HepG2 (cell line): ENCODE data around the gene LAPTM4A. TPM values are rescaled to one million over a fixed set of nuclear protein-coding genes. Genes with fewer than 3 reads are reported as not detected.
A peak's percentile ranks its signal among the peaks of the same experiment; 100 is the strongest.

Experiments
- CENPBD1 ChIP-seq: sonication (generic); formaldehyde crosslinking; IDR thresholded peaks from 2 replicates; pipeline ENCODE4 v1.8.0; 2022; ENCODE audit warnings: missing genetic modification reagents, low read depth, mild to moderate bottlenecking, borderline replicate concordance
- CREM ChIP-seq, 2 experiments: sonication (generic) in 1 of 2; formaldehyde crosslinking in 1 of 2; IDR thresholded peaks; 2 replicates each; pipeline versions ENCODE4 v1.4.0 to v1.6.1; 2016 to 2020; ENCODE audit warnings: antibody characterized with exemption in 1 of 2, mild to moderate bottlenecking in 1 of 2, missing genetic modification reagents in 1 of 2
- FOXO4 ChIP-seq: sonication (generic); formaldehyde crosslinking; conservative IDR thresholded peaks from 2 replicates; pipeline ENCODE4 v1.8.1; 2023; ENCODE audit warnings: missing genetic modification reagents
- GATAD2A ChIP-seq: IDR thresholded peaks from 2 replicates; pipeline ENCODE4 v1.6.1; 2016
- GZF1 ChIP-seq: sonication (generic); formaldehyde crosslinking; IDR thresholded peaks from 2 replicates; pipeline ENCODE4 v1.5.1; 2020; ENCODE audit warnings: mild to moderate bottlenecking, missing genetic modification reagents
- HCFC1 ChIP-seq: fragments of 150-350 bp; IDR thresholded peaks from 2 replicates; pipeline ENCODE4 v1.6.1; 2014; ENCODE audit warnings: low read depth, low read length
- HNF4A ChIP-seq: sonication (generic); formaldehyde crosslinking; IDR thresholded peaks from 2 replicates; pipeline ENCODE4 v1.4.0; 2020; ENCODE audit warnings: missing genetic modification reagents
- HNF4G ChIP-seq, 2 experiments: sonication (generic) in 1 of 2; formaldehyde crosslinking in 1 of 2; IDR thresholded peaks; 2 replicates each; pipeline versions ENCODE4 v1.4.0 to v1.6.1; 2011 to 2020; ENCODE audit warnings: borderline replicate concordance in 2 of 2, low read depth in 2 of 2, mild to moderate bottlenecking in 2 of 2, low read length in 1 of 2, missing genetic modification reagents in 1 of 2, moderate library complexity in 1 of 2
- HOXA3 ChIP-seq: sonication (generic); formaldehyde crosslinking; IDR thresholded peaks from 2 replicates; pipeline ENCODE4 v1.5.0; 2020; ENCODE audit warnings: missing genetic modification reagents
- KLF12 ChIP-seq: sonication (generic); formaldehyde crosslinking; IDR thresholded peaks from 2 replicates; pipeline ENCODE4 v1.4.0; 2020; ENCODE audit warnings: missing genetic modification reagents, borderline replicate concordance
- MBD4 ChIP-seq: IDR thresholded peaks from 2 replicates; pipeline ENCODE4 v1.6.1; 2012; ENCODE audit warnings: low read length, inconsistent platforms, borderline replicate concordance
- MXD1 ChIP-seq: sonication (generic); formaldehyde crosslinking; IDR thresholded peaks from 2 replicates; pipeline ENCODE4 v1.4.0; 2020; ENCODE audit warnings: mild to moderate bottlenecking, missing genetic modification reagents
- REL ChIP-seq: sonication (generic); formaldehyde crosslinking; conservative IDR thresholded peaks from 2 replicates; pipeline ENCODE4 v1.8.0; 2022; ENCODE audit warnings: mild to moderate bottlenecking, missing genetic modification reagents, moderate library complexity
- TEF ChIP-seq: sonication (generic); formaldehyde crosslinking; IDR thresholded peaks from 2 replicates; pipeline ENCODE4 v1.5.0; 2020; ENCODE audit warnings: missing genetic modification reagents
- THAP9 ChIP-seq: sonication (generic); formaldehyde crosslinking; IDR thresholded peaks from 2 replicates; pipeline ENCODE4; 2020; ENCODE audit warnings: missing genetic modification reagents, mild to moderate bottlenecking, borderline replicate concordance
- TRIM22 ChIP-seq: fragments of 450-650 bp; IDR thresholded peaks from 2 replicates; pipeline ENCODE4 v1.6.1; 2017
- ZNF30 ChIP-seq: sonication (generic); formaldehyde crosslinking; IDR thresholded peaks from 2 replicates; pipeline ENCODE4 v1.5.0; 2020; ENCODE audit warnings: mild to moderate bottlenecking, missing genetic modification reagents
- ZNF670 ChIP-seq: sonication (generic); formaldehyde crosslinking; IDR thresholded peaks from 2 replicates; pipeline ENCODE4 v1.8.0; 2022; ENCODE audit warnings: mild to moderate bottlenecking, missing genetic modification reagents, borderline replicate concordance
- ZNF841 ChIP-seq: sonication (generic); formaldehyde crosslinking; IDR thresholded peaks from 2 replicates; pipeline ENCODE4 v1.8.1; 2023; ENCODE audit warnings: missing genetic modification reagents, borderline replicate concordance
- ZSCAN25 ChIP-seq: sonication (generic); formaldehyde crosslinking; IDR thresholded peaks from 2 replicates; pipeline ENCODE4 v1.8.0; 2022; ENCODE audit warnings: mild to moderate bottlenecking, missing genetic modification reagents
- ZSCAN9 ChIP-seq: IDR thresholded peaks from 2 replicates; pipeline ENCODE4 v1.6.1; 2016; ENCODE audit warnings: borderline replicate concordance
- polyA plus RNA-seq, 8 experiments: library from polyadenylated mRNA; depleted of rRNA in 3 of 8; stranded (reverse) in 7 of 8; unstranded in 1 of 8; fragments of >200 nt; fragmentation: Illumina TruSeq in 4 of 8; extraction: Trizol in 4 of 8; gene quantifications; 2 replicates each; pipeline versions ENCODE4 v1.2.1 to v1.2.3, GENCODE V29; 2011 to 2016; ENCODE audit warnings: low read depth in 4 of 8, missing spikeins in 1 of 8, mixed read lengths in 1 of 8; ENCODE audit not compliant: insufficient read depth in 1 of 8
- total RNA-seq, 5 experiments: library from RNA; depleted of rRNA; stranded (reverse); fragments of >200 nt; fragmentation: Illumina TruSeq; extraction: Trizol; gene quantifications; 2 replicates each; pipeline ENCODE4 v1.2.3, GENCODE V29; 2016; ENCODE audit warnings: low read depth in 1 of 5

LAPTM4A gene
- total and polyA plus RNA-seq, 2 of the 13 experiments (the other 11 are each of a cell fraction or from before 2014, with no cell fraction given): 116 to 558 TPM

- TF ChIP-seq THAP9 (CRISPR knock-in tag) (no peak), MXD1 (CRISPR knock-in tag) (no peak), HNF4G (IDR thresholded peaks at IDR 0.05; ENCODE audit: borderline replicate concordance, low read depth, low read length) (no peak), HNF4G (CRISPR knock-in tag; IDR thresholded peaks at IDR 0.05; ENCODE audit: borderline replicate concordance, low read depth) (no peak), REL (CRISPR knock-in tag) (no peak), GATAD2A (CRISPR knock-in tag) (no peak; the same call in none of the 2 replicates), CENPBD1 (CRISPR knock-in tag) (no peak), MBD4 (no peak), GZF1 (CRISPR knock-in tag) (0 out of 2 replicates have a peak, but pooled peaks have one; percentile 30), HNF4A (CRISPR knock-in tag) (0 out of 2 replicates have a peak, but pooled peaks have one; percentile 24), HCFC1 (no peak), TEF (CRISPR knock-in tag) (no peak), ZNF670 (CRISPR knock-in tag) (peak; percentile 31; the same call in 1 of the 2 replicates), ZSCAN25 (CRISPR knock-in tag) (no peak), ZNF30 (no peak), ZNF841 (no peak), TRIM22 (no peak), HOXA3 (CRISPR knock-in tag) (no peak), ZSCAN9 (CRISPR knock-in tag) (0 out of 2 replicates have a peak, but pooled peaks have one; percentile 12), KLF12 (CRISPR knock-in tag) (no peak), CREM (IDR thresholded peaks at IDR 0.05) (peak; percentile 80), CREM (CRISPR knock-in tag; IDR thresholded peaks at IDR 0.05) (no peak), FOXO4 (CRISPR knock-in tag) (no peak)
Measured at GRCh38 chr2:20013126-20013849, 38.1 kb downstream of the LAPTM4A start (continued).
